Progenitor cell of endocrine pancreas (in vitro differentiated cells): ENCODE measurements around the gene ACACB. TPM values are rescaled to one million over a fixed set of nuclear protein-coding genes. Genes with fewer than 3 reads are reported as not detected.

Experiments
- DNase-seq: peaks from one replicate; pipeline ENCODE4 v3.0.0; 2021; ENCODE audit warnings: low spot score; ENCODE audit not compliant: unreplicated experiment
- H3K27ac Mint-ChIP-seq: 2 replicates; pipeline ENCODE4 v1.8.0; 2021; ENCODE audit warnings: mild to moderate bottlenecking, moderate library complexity, mixed read lengths
- H3K27me3 Mint-ChIP-seq: 2 replicates; pipeline ENCODE4 v1.8.0; 2021; ENCODE audit warnings: mixed read lengths
- H3K36me3 Mint-ChIP-seq: 2 replicates; pipeline ENCODE4 v1.8.0; 2022; ENCODE audit warnings: mixed read lengths; ENCODE audit not compliant: insufficient read depth
- H3K4me1 Mint-ChIP-seq: 2 replicates; pipeline ENCODE4 v1.8.0; 2021; ENCODE audit warnings: low read depth, mixed read lengths
- H3K4me3 Mint-ChIP-seq: 2 replicates; pipeline ENCODE4 v1.8.0; 2021; ENCODE audit warnings: low read depth, mild to moderate bottlenecking, moderate library complexity, mixed read lengths
- H3K9me3 Mint-ChIP-seq: 2 replicates; pipeline ENCODE4 v1.8.0; 2021; ENCODE audit warnings: low read depth, mixed read lengths
- CTCF ChIP-seq: fragments of 200-600 bp; sonication (generic); IDR thresholded peaks from one replicate; pipeline ENCODE4 v1.5.0; 2021; ENCODE audit warnings: antibody characterized with exemption, mild to moderate bottlenecking; ENCODE audit not compliant: unreplicated experiment
- total RNA-seq: library from RNA; stranded (reverse); gene quantifications from 2 replicates; pipeline ENCODE4 v1.2.1, GENCODE V29; 2021

The ACACB gene
- total RNA-seq, 1 donor from 2014 or later: 47.3 TPM

- no peak overlapping the region for H3K27ac Mint-ChIP-seq
- no peak overlapping the region for H3K4me3 Mint-ChIP-seq
- no peaks in the 10 kb centered on the region for H3K4me1 Mint-ChIP-seq
- DNase-seq: no peak
- no peak for TF ChIP-seq CTCF
- peaks cover 18% of the 10 kb centered on the region for H3K36me3 Mint-ChIP-seq
- H3K27me3 Mint-ChIP-seq: no peaks in the 10 kb centered on the region
- no peaks in the 10 kb centered on the region for H3K9me3 Mint-ChIP-seq
Observed at GRCh38 chr12:109240365-109240764, 124.0 kb downstream of the ACACB start.

- no peaks in the 10 kb centered on the region for H3K27me3 Mint-ChIP-seq
- no peak for TF ChIP-seq CTCF
- no peaks in the 10 kb centered on the region for H3K4me1 Mint-ChIP-seq
- no peak overlapping the region for H3K27ac Mint-ChIP-seq
- H3K36me3 Mint-ChIP-seq: peaks cover 19% of the 10 kb centered on the region
- no peaks in the 10 kb centered on the region for H3K9me3 Mint-ChIP-seq
- no peak for DNase-seq
- no peak overlapping the region for H3K4me3 Mint-ChIP-seq
Observed at GRCh38 chr12:109241936-109242335, 125.5 kb downstream of the ACACB start.

- H3K36me3 Mint-ChIP-seq: peaks cover 15% of the 10 kb centered on the region
- no peaks in the 10 kb centered on the region for H3K27me3 Mint-ChIP-seq
- H3K9me3 Mint-ChIP-seq: no peaks in the 10 kb centered on the region
- no peak overlapping the region for H3K27ac Mint-ChIP-seq
- H3K4me3 Mint-ChIP-seq: no peak overlapping the region
- TF ChIP-seq CTCF: no peak
- no peak for DNase-seq
- no peaks in the 10 kb centered on the region for H3K4me1 Mint-ChIP-seq
Observed at GRCh38 chr12:109244073-109244472, 127.7 kb downstream of the ACACB start.

GRCh38 chr12:109246221-109246620 lies 129.8 kb downstream of the ACACB start:
- no peak overlapping the region for H3K4me3 Mint-ChIP-seq
- H3K4me1 Mint-ChIP-seq: no peaks in the 10 kb centered on the region
- H3K36me3 Mint-ChIP-seq: peaks cover 15% of the 10 kb centered on the region
- no peak for DNase-seq
- H3K9me3 Mint-ChIP-seq: no peaks in the 10 kb centered on the region
- no peak for TF ChIP-seq CTCF
- H3K27ac Mint-ChIP-seq: no peak overlapping the region
- no peaks in the 10 kb centered on the region for H3K27me3 Mint-ChIP-seq

GRCh38 chr12:109247831-109248654 lies 131.7 kb downstream of the ACACB start:
- no peaks in the 10 kb centered on the region for H3K27me3 Mint-ChIP-seq
- no peak for TF ChIP-seq CTCF
- H3K4me1 Mint-ChIP-seq: no peaks in the 10 kb centered on the region
- DNase-seq: no peak
- H3K36me3 Mint-ChIP-seq: peaks cover 20% of the 10 kb centered on the region
- no peak overlapping the region for H3K4me3 Mint-ChIP-seq
- peaks cover 3% of the 10 kb centered on the region for H3K9me3 Mint-ChIP-seq
- no peak overlapping the region for H3K27ac Mint-ChIP-seq
